Thoracic aorta (tissue), 2 donors: Measurements from ENCODE around the gene STARD10. TPM values are rescaled to one million over a fixed set of nuclear protein-coding genes. Genes with fewer than 3 reads are reported as not detected.
"Not testable (repeated sequence)": the region's sequence is repeated elsewhere in the genome, so short reads cannot be mapped to it uniquely, and the experiment has no call there.

Source experiments
- ATAC-seq: fragments of 150-250 bp; one replicate; pipeline ENCODE4 v1.8.0; 2017; ENCODE audit warnings: low read depth; ENCODE audit not compliant: insufficient number of reproducible peaks, low FRiP score
- DNase-seq: peaks from one replicate; pipeline ENCODE4 v3.0.0-alpha.2; 2020; ENCODE audit warnings: low spot score
- H3K27ac ChIP-seq, 2 donors: fragments of 200-600 bp; sonication (generic); 1 replicate in 1 of 2; 2 replicates in 1 of 2; pipeline ENCODE4 v1.5.1; 2016; ENCODE audit warnings: mild to moderate bottlenecking in 2 of 2, moderate library complexity in 2 of 2
- H3K27me3 ChIP-seq: fragments of 200-600 bp; sonication (generic); replicated peaks from 2 replicates; pipeline ENCODE4 v1.6.0; 2016; ENCODE audit warnings: mild to moderate bottlenecking; ENCODE audit not compliant: insufficient read depth
- H3K36me3 ChIP-seq: fragments of 200-600 bp; sonication (generic); one replicate; pipeline ENCODE4 v1.5.1; 2016
- H3K4me1 ChIP-seq, 2 donors: fragments of 200-600 bp; sonication (generic); 1 replicate in 1 of 2; 2 replicates in 1 of 2; pipeline versions ENCODE4 v1.5.1 to v1.6.0; 2016; ENCODE audit warnings: low read depth in 2 of 2, mild to moderate bottlenecking in 1 of 2; ENCODE audit not compliant: control insufficient read depth in 1 of 2
- H3K4me3 ChIP-seq: fragments of 200-600 bp; sonication (generic); 2 replicates; pipeline ENCODE4 v1.5.1; 2016; ENCODE audit warnings: mild to moderate bottlenecking
- H3K9me3 ChIP-seq: fragments of 200-600 bp; sonication (generic); 2 replicates; pipeline ENCODE4 v1.5.1; 2016
- CTCF ChIP-seq: fragments of 200-600 bp; sonication (generic); IDR thresholded peaks from one replicate; pipeline ENCODE4 v1.5.1; 2019; ENCODE audit warnings: antibody characterized with exemption
- total RNA-seq, 2 donors: library from RNA; depleted of rRNA; stranded (reverse); fragments of >200 nt; gene quantifications; one replicate each; pipeline versions ENCODE4 v1.1.0 to v1.2.3, GENCODE V29; 2016

STARD10 gene
- total RNA-seq, 2 donors from 2014 or later, result 24.3 to 57.3 TPM

GRCh38 chr11:72792437-72793021 lies 1.3 kb downstream of the STARD10 start:
- no peak for TF ChIP-seq CTCF
- Histone ChIP-seq H3K36me3 (no peaks in the 10 kb centered on the region), H3K27ac (peak overlapping the region; percentile 76 to 85), H3K9me3 (no peaks in the 10 kb centered on the region), H3K4me3 (no peak overlapping the region), H3K4me1 (peaks cover 21 to 45% of the 10 kb centered on the region in 2 donors), H3K27me3 (no peaks in the 10 kb centered on the region)
- ATAC-seq, result no peak
- no peak for DNase-seq

- H3K9me3 ChIP-seq, DNase-seq, ATAC-seq, H3K36me3 ChIP-seq, H3K27me3 ChIP-seq, H3K4me3 ChIP-seq: not testable (repeated sequence)
- peaks cover 21 to 45% of the 10 kb centered on the region in 2 donors for H3K4me1 ChIP-seq
- peak overlapping the region in 1 of 2 donors; percentile 83 for H3K27ac ChIP-seq
These were observed 2.6 kb downstream of the STARD10 start for GRCh38 chr11:72791228-72791627.

DNA sequence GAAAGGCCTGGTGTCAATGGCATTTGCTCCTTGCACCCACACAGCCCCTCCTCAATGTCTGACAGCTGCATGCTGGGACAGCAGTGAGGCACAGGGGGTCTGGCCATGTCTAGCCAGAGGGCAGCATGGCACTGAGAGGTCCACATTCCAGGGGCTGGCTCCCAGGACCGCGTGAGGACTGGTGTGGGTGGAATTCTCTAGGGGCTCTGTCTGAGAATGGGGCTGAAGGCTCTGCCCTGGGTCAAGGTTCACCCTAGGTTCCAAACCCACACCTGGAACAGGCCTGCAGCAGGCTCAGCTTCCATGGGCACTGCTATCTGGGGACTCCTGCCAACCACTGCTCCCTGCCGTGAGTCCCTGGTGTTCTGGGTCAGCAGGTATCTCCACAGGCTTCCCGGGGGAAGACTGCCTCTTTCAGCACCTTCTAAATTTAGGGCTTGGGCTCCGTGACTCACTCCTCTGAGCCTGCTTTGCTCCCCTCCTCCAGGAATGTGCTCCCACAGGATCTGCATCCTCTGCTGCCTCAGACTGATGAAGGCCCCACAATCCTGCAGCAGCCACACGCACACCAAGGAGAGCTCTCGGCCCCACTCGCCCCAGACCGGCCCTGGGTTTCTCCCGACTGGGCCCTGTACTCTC lies 4.2 kb downstream of the STARD10 start:
- DNase-seq (no peak), ATAC-seq (no peak)
- Histone ChIP-seq H3K36me3 (no peaks in the 10 kb centered on the region), H3K4me3 (no peak overlapping the region), H3K27me3 (no peaks in the 10 kb centered on the region), H3K4me1 (peaks cover 20 to 41% of the 10 kb centered on the region in 2 donors), H3K9me3 (no peaks in the 10 kb centered on the region), H3K27ac (peak overlapping the region; percentile 74 to 83)
- TF ChIP-seq CTCF, result no peak

- no peak for DNase-seq
- Histone ChIP-seq H3K4me3 (no peak overlapping the region), H3K27me3 (no peaks in the 10 kb centered on the region), H3K27ac (no peak overlapping the region), H3K9me3 (no peaks in the 10 kb centered on the region), H3K36me3 (no peaks in the 10 kb centered on the region), H3K4me1 (peaks cover 16 to 33% of the 10 kb centered on the region in 2 donors)
- TF ChIP-seq CTCF, result no peak
- ATAC-seq, result no peak
These were observed 5.6 kb downstream of the STARD10 start for GRCh38 chr11:72788241-72788640.

- DNase-seq, result no peak
- Histone ChIP-seq H3K9me3 (no peaks in the 10 kb centered on the region), H3K4me1 (peaks cover 14 to 26% of the 10 kb centered on the region in 2 donors), H3K4me3 (no peak overlapping the region), H3K27ac (no peak overlapping the region), H3K27me3 (no peaks in the 10 kb centered on the region), H3K36me3 (no peaks in the 10 kb centered on the region)
- no peak for TF ChIP-seq CTCF
- no peak for ATAC-seq
These were observed 6.4 kb downstream of the STARD10 start for GRCh38 chr11:72787216-72788104.
